NK-92 (cell line): Measurements from ENCODE around the gene RDH11.
"Not testable (repeated sequence)": the region's sequence is repeated elsewhere in the genome, so short reads cannot be mapped to it uniquely, and the experiment has no call there.

Experiments used
- DNase-seq: peaks from one replicate; lab custom pipeline; 2025; ENCODE audit not compliant: unreplicated experiment; lab: John Stamatoyannopoulos, UW

RDH11 gene

GRCh38 chr14:67704484-67705089, 9.0 kb upstream of the RDH11 start:
- no peak for DNase-seq

- no peak for DNase-seq
These were observed 8.4 kb upstream of the RDH11 start for GRCh38 chr14:67703997-67704396.

- not testable (repeated sequence) for DNase-seq
These were observed 5.9 kb upstream of the RDH11 start, which contains the start of gene RDH12 for GRCh38 chr14:67701492-67701891. Gene RDH12, plus strand, starts transcription at chr14:67701886. Its CDS starts 20,757 bp downstream, at chr14:67722643.

GRCh38 chr14:67698179-67698578, 2.6 kb upstream of the RDH11 start:
- no peak for DNase-seq

GRCh38 chr14:67697006-67697405, 1.4 kb upstream of the RDH11 start:
- DNase-seq = no peak

GRCh38 chr14:67694791-67695393, 672 bp downstream of the RDH11 start:
- no peak for DNase-seq

GRCh38 chr14:67690011-67690410, 5.6 kb downstream of the RDH11 start:
- no peak for DNase-seq

- no peak for DNase-seq
These were observed 11.7 kb downstream of the RDH11 start for GRCh38 chr14:67683842-67684241.

- DNase-seq = no peak
These were observed 14.6 kb downstream of the RDH11 start for GRCh38 chr14:67680941-67681340.

- DNase-seq = no peak
These were observed 15.4 kb downstream of the RDH11 start for GRCh38 chr14:67680121-67680602.

GRCh38 chr14:67679006-67679405, 16.6 kb downstream of the RDH11 start:
- DNase-seq = no peak

- no peak for DNase-seq
These were observed 20.4 kb downstream of the RDH11 start for GRCh38 chr14:67675219-67675582.

GRCh38 chr14:67674480-67675218, 20.9 kb downstream of the RDH11 start, which contains the start of gene VTI1B:
Gene VTI1B, minus strand, starts transcription at chr14:67674632. Its CDS starts 143 bp downstream, at chr14:67674489.
- DNase-seq = no peak

- DNase-seq = no peak
These were observed 21.5 kb downstream of the RDH11 start for GRCh38 chr14:67674139-67674479.

GRCh38 chr14:67673451-67673850, 22.1 kb downstream of the RDH11 start:
- DNase-seq = no peak

GRCh38 chr14:67668559-67668958, 27.0 kb downstream of the RDH11 start:
- DNase-seq = no peak

GRCh38 chr14:67666750-67667449, 28.7 kb downstream of the RDH11 start:
- DNase-seq = no peak

GRCh38 chr14:67665868-67666267, 29.7 kb downstream of the RDH11 start:
- DNase-seq = no peak

- no peak for DNase-seq
These were observed 31.9 kb downstream of the RDH11 start for GRCh38 chr14:67663633-67664032.

- DNase-seq = no peak
These were observed 41.8 kb downstream of the RDH11 start for GRCh38 chr14:67653651-67654280.

- no peak for DNase-seq
These were observed 43.4 kb downstream of the RDH11 start for GRCh38 chr14:67652189-67652588.
